Chondrocyte (in vitro differentiated cells): ENCODE data around the gene UNC80. TPM values are rescaled to one million over a fixed set of nuclear protein-coding genes. Genes with fewer than 3 reads are reported as not detected.

Experiments
- DNase-seq: peaks from one replicate; pipeline ENCODE4 v3.0.0; 2021; ENCODE audit warnings: mixed read lengths, low spot score
- H3K27ac Mint-ChIP-seq: one replicate; pipeline ENCODE4 v1.8.0; 2021; ENCODE audit warnings: mild to moderate bottlenecking, moderate library complexity, mixed read lengths; ENCODE audit not compliant: unreplicated experiment
- H3K27me3 Mint-ChIP-seq: 2 replicates; pipeline ENCODE4 v1.8.0; 2021; ENCODE audit warnings: low read depth, mixed read lengths
- H3K36me3 Mint-ChIP-seq: 2 replicates; pipeline ENCODE4 v1.8.0; 2021; ENCODE audit warnings: low read depth, mixed read lengths
- H3K4me1 Mint-ChIP-seq: 2 replicates; pipeline ENCODE4 v1.8.0; 2021; ENCODE audit warnings: low read depth, mild to moderate bottlenecking, mixed read lengths
- H3K4me3 Mint-ChIP-seq: one replicate; pipeline ENCODE4 v1.8.0; 2021; ENCODE audit warnings: mild to moderate bottlenecking, moderate library complexity, mixed read lengths; ENCODE audit not compliant: unreplicated experiment
- H3K9me3 Mint-ChIP-seq: 2 replicates; pipeline ENCODE4 v1.8.0; 2021; ENCODE audit warnings: low read depth, mixed read lengths
- CTCF ChIP-seq: fragments of 200-600 bp; sonication (generic); IDR thresholded peaks from 2 replicates; pipeline ENCODE4 v1.5.0; 2021; ENCODE audit warnings: antibody characterized with exemption, mild to moderate bottlenecking, moderate library complexity
- total RNA-seq: library from RNA; stranded (reverse); gene quantifications from 3 replicates; pipeline ENCODE4 v1.2.1, GENCODE V29; 2021

Gene UNC80
- total RNA-seq, 1 donor from 2014 or later = 0.02 TPM

- TF ChIP-seq CTCF = peak; percentile 50
- H3K27me3 Mint-ChIP-seq = peaks cover 1% of the 10 kb centered on the region
- H3K4me1 Mint-ChIP-seq = peaks cover 15% of the 10 kb centered on the region
- no peaks in the 10 kb centered on the region for H3K36me3 Mint-ChIP-seq
- no peaks in the 10 kb centered on the region for H3K9me3 Mint-ChIP-seq
- H3K27ac Mint-ChIP-seq = peak overlapping the region; percentile 56
- peak overlapping the region; percentile 48 for H3K4me3 Mint-ChIP-seq
- DNase-seq = no peak
Measured at GRCh38 chr2:209933499-209934483, 162.2 kb downstream of the UNC80 start.

GRCh38 chr2:209936106-209936666, 164.6 kb downstream of the UNC80 start:
- TF ChIP-seq CTCF = peak; percentile 67
- no peak for DNase-seq
- no peak overlapping the region for H3K4me3 Mint-ChIP-seq
- H3K27ac Mint-ChIP-seq = no peak overlapping the region
- no peaks in the 10 kb centered on the region for H3K36me3 Mint-ChIP-seq
- H3K27me3 Mint-ChIP-seq = peaks cover 1% of the 10 kb centered on the region
- H3K9me3 Mint-ChIP-seq = no peaks in the 10 kb centered on the region
- peaks cover 20% of the 10 kb centered on the region for H3K4me1 Mint-ChIP-seq

GRCh38 chr2:209937893-209938292, 166.3 kb downstream of the UNC80 start:
- Mint-ChIP-seq H3K27me3 (no peaks in the 10 kb centered on the region), H3K4me1 (peaks cover 36% of the 10 kb centered on the region), H3K36me3 (no peaks in the 10 kb centered on the region), H3K9me3 (no peaks in the 10 kb centered on the region), H3K4me3 (no peak overlapping the region), H3K27ac (no peak overlapping the region)
- no peak for TF ChIP-seq CTCF
- DNase-seq = no peak

- no peak overlapping the region for H3K27ac Mint-ChIP-seq
- no peak for TF ChIP-seq CTCF
- no peaks in the 10 kb centered on the region for H3K9me3 Mint-ChIP-seq
- peaks cover 36% of the 10 kb centered on the region for H3K4me1 Mint-ChIP-seq
- no peak for DNase-seq
- no peak overlapping the region for H3K4me3 Mint-ChIP-seq
- H3K36me3 Mint-ChIP-seq = no peaks in the 10 kb centered on the region
- no peaks in the 10 kb centered on the region for H3K27me3 Mint-ChIP-seq
Measured at GRCh38 chr2:209938906-209939305, 167.3 kb downstream of the UNC80 start.

- Mint-ChIP-seq H3K27me3 (no peaks in the 10 kb centered on the region), H3K4me3 (no peak overlapping the region), H3K27ac (no peak overlapping the region), H3K9me3 (no peaks in the 10 kb centered on the region), H3K36me3 (no peaks in the 10 kb centered on the region), H3K4me1 (peaks cover 30% of the 10 kb centered on the region)
- no peak for TF ChIP-seq CTCF
- DNase-seq = no peak
Measured at GRCh38 chr2:209940936-209941335, 169.3 kb downstream of the UNC80 start.
